NCI-H748 (cell line): Measurements from ENCODE around the gene NUP35.

ENCODE experiments used
- DNase-seq: peaks from one replicate; lab custom pipeline; 2025; ENCODE audit not compliant: unreplicated experiment; lab: John Stamatoyannopoulos, UW

Gene NUP35

GRCh38 chr2:183209395-183210028 is 85.3 kb downstream of the NUP35 start:
- no peak for DNase-seq
